Mucosa of gallbladder (tissue), 1 donor: ENCODE data around the gene E2F3. TPM values are rescaled to one million over a fixed set of nuclear protein-coding genes. Genes with fewer than 3 reads are reported as not detected.
A peak's percentile ranks its signal among the peaks of the same experiment; 100 is the strongest.

Source experiments
- DNase-seq: peaks from one replicate; pipeline ENCODE4 v3.0.0-alpha.2; 2020; ENCODE audit warnings: low spot score
- total RNA-seq: library from RNA; stranded (reverse); gene quantifications from one replicate; pipeline ENCODE4 v1.2.1, GENCODE V29; 2021
- donor health status: DM: no; HTN: no; CAD: no.

E2F3 gene
- 7.7 TPM for total RNA-seq

- peak; percentile 100 for DNase-seq
Observed at GRCh38 chr6:20401205-20402091, at the start of gene E2F3. E2F3 (plus strand) TSS chr6:20401879; CDS start chr6:20402233, 354 bp downstream.

- no peak for DNase-seq
Observed at GRCh38 chr6:20352346-20352745, 49.3 kb upstream of the E2F3 start.

- DNase-seq, result no peak
Observed at GRCh38 chr6:20353134-20353533, 48.5 kb upstream of the E2F3 start.

GRCh38 chr6:20354366-20354765, 47.3 kb upstream of the E2F3 start:
- no peak for DNase-seq

- DNase-seq, result no peak
Observed at GRCh38 chr6:20360471-20361119, 41.1 kb upstream of the E2F3 start.

- no peak for DNase-seq
Observed at GRCh38 chr6:20362623-20363022, 39.1 kb upstream of the E2F3 start.

- no peak for DNase-seq
Observed at GRCh38 chr6:20364327-20364726, 37.4 kb upstream of the E2F3 start.

- DNase-seq, result no peak
Observed at GRCh38 chr6:20365456-20365855, 36.2 kb upstream of the E2F3 start.

GRCh38 chr6:20366082-20366830, 35.4 kb upstream of the E2F3 start:
- DNase-seq, result no peak

- no peak for DNase-seq
Observed at GRCh38 chr6:20367743-20368485, 33.8 kb upstream of the E2F3 start.

GRCh38 chr6:20370393-20370792, 31.3 kb upstream of the E2F3 start:
- DNase-seq, result no peak

- no peak for DNase-seq
Observed at GRCh38 chr6:20370801-20371200, 30.9 kb upstream of the E2F3 start.

GRCh38 chr6:20375436-20375835, 26.2 kb upstream of the E2F3 start:
- no peak for DNase-seq

GRCh38 chr6:20377623-20378265, 23.9 kb upstream of the E2F3 start:
- DNase-seq, result no peak

- no peak for DNase-seq
Observed at GRCh38 chr6:20379231-20379630, 22.4 kb upstream of the E2F3 start.

GRCh38 chr6:20386218-20386617, 15.5 kb upstream of the E2F3 start:
- DNase-seq, result no peak

- DNase-seq, result no peak
Observed at GRCh38 chr6:20389066-20389465, 12.6 kb upstream of the E2F3 start.

GRCh38 chr6:20393297-20393696, 8.4 kb upstream of the E2F3 start:
- no peak for DNase-seq

GRCh38 chr6:20399518-20399917, 2.2 kb upstream of the E2F3 start:
- DNase-seq, result no peak

- peak; percentile 22 for DNase-seq
Observed at GRCh38 chr6:20400456-20401204, 1.0 kb upstream of the E2F3 start.

- no peak for DNase-seq
Observed at GRCh38 chr6:20402092-20402341, 338 bp downstream of the E2F3 start.
